HG03108 (cell line): ENCODE results near the gene C1orf52.

Source experiments
- ATAC-seq: cut with Tn5 transposase; IDR thresholded peaks from one replicate; pipeline ENCODE4 v1.9.1; 2021; ENCODE audit warnings: moderate library complexity; ENCODE audit not compliant: unreplicated experiment

The C1orf52 gene

GRCh38 chr1:85259118-85259911 lies at the start of gene C1orf52:
TSS of gene C1orf52 (minus strand) at chr1:85259662. CDS start at chr1:85259633, 29 bp downstream.
- peak; percentile 98 for ATAC-seq

GRCh38 chr1:85308833-85309350 lies 49.4 kb upstream of the C1orf52 start:
- ATAC-seq = no peak

- ATAC-seq = peak; percentile 93
Observed at GRCh38 chr1:85307987-85308832, 48.7 kb upstream of the C1orf52 start.

GRCh38 chr1:85306236-85306635 lies 46.8 kb upstream of the C1orf52 start:
- ATAC-seq = no peak

GRCh38 chr1:85303440-85304162 lies 44.1 kb upstream of the C1orf52 start:
- no peak for ATAC-seq

- ATAC-seq = no peak
Observed at GRCh38 chr1:85300140-85300539, 40.7 kb upstream of the C1orf52 start.

GRCh38 chr1:85297855-85298629 lies 38.6 kb upstream of the C1orf52 start:
- peak; percentile 86 for ATAC-seq

GRCh38 chr1:85297538-85297854 lies 38.0 kb upstream of the C1orf52 start:
- ATAC-seq = no peak

GRCh38 chr1:85296980-85297379 lies 37.5 kb upstream of the C1orf52 start:
- ATAC-seq = no peak

- no peak for ATAC-seq
Observed at GRCh38 chr1:85295654-85296053, 36.2 kb upstream of the C1orf52 start.

GRCh38 chr1:85295006-85295431 lies 35.6 kb upstream of the C1orf52 start:
- no peak for ATAC-seq

- no peak for ATAC-seq
Observed at GRCh38 chr1:85290826-85291225, 31.4 kb upstream of the C1orf52 start.

- no peak for ATAC-seq
Observed at GRCh38 chr1:85289848-85290335, 30.4 kb upstream of the C1orf52 start.

GRCh38 chr1:85289207-85289847 lies 29.9 kb upstream of the C1orf52 start:
- no peak for ATAC-seq

GRCh38 chr1:85284202-85284601 lies 24.7 kb upstream of the C1orf52 start:
- ATAC-seq = no peak

- ATAC-seq = no peak
Observed at GRCh38 chr1:85283475-85284199, 24.2 kb upstream of the C1orf52 start.

- ATAC-seq = no peak
Observed at GRCh38 chr1:85282424-85282823, 23.0 kb upstream of the C1orf52 start.

- no peak for ATAC-seq
Observed at GRCh38 chr1:85280636-85281035, 21.2 kb upstream of the C1orf52 start.

GRCh38 chr1:85279458-85280080 lies 20.1 kb upstream of the C1orf52 start:
- ATAC-seq = no peak
